NCI-H748 (cell line): ENCODE data around the gene PTPN2.
A peak's percentile ranks its signal among the peaks of the same experiment; 100 is the strongest.
"Not testable (repeated sequence)": the region's sequence is repeated elsewhere in the genome, so short reads cannot be mapped to it uniquely, and the experiment has no call there.

Source experiments
- DNase-seq: peaks from one replicate; lab custom pipeline; 2025; ENCODE audit not compliant: unreplicated experiment; lab: John Stamatoyannopoulos, UW

PTPN2 gene

DNA sequence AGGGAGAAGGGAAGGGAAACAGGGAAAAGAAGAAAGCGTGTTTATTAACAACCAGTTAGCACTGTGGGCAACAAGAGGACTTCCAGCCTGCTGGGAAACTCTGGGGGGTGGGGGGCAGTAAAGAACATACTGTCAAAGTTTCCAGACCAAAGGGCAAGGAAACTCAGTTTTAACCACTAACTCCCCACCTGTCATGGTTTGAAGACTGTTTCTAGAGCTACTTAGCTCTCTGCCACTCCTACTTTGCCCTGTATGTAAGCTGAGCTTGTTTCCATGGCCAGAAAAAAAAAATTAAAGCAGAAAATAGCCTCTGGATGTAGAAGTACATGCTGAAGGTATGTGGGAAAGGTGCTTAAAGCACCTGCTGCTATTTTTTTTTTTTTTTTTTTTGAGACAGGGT is 11.0 kb upstream of the PTPN2 start:
- DNase-seq = no peak

GRCh38 chr18:12891561-12891960 is 7.5 kb upstream of the PTPN2 start:
- DNase-seq = no peak

GRCh38 chr18:12890964-12891363 is 6.9 kb upstream of the PTPN2 start:
- no peak for DNase-seq

- peak; percentile 49 for DNase-seq
These were observed 2.6 kb upstream of the PTPN2 start for GRCh38 chr18:12886498-12887126.

DNA sequence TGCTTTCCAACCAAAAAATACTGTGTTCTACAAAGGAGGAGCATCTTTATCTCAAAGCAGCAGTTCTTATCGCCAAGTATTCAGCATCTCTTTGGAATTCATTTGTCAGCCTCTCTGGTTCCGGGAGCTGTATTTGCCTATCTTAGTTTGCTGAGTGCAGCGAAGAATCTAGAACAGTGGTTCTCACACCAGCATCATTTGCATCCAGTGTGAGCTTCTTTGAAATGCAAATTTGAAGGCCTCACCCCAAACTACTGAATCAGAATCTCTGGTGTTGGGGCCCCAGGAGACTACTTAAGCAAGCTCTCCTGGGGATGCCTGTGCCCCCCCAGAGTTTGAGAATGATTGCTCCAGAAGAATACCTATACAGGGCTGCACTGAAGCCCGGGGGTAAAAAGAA is 1.5 kb upstream of the PTPN2 start:
- DNase-seq = no peak

GRCh38 chr18:12884406-12885323 is 628 bp upstream of the PTPN2 start:
- DNase-seq = peak; percentile 49

GRCh38 chr18:12883372-12883683 is 709 bp downstream of the PTPN2 start:
- DNase-seq = peak; percentile 66

DNA sequence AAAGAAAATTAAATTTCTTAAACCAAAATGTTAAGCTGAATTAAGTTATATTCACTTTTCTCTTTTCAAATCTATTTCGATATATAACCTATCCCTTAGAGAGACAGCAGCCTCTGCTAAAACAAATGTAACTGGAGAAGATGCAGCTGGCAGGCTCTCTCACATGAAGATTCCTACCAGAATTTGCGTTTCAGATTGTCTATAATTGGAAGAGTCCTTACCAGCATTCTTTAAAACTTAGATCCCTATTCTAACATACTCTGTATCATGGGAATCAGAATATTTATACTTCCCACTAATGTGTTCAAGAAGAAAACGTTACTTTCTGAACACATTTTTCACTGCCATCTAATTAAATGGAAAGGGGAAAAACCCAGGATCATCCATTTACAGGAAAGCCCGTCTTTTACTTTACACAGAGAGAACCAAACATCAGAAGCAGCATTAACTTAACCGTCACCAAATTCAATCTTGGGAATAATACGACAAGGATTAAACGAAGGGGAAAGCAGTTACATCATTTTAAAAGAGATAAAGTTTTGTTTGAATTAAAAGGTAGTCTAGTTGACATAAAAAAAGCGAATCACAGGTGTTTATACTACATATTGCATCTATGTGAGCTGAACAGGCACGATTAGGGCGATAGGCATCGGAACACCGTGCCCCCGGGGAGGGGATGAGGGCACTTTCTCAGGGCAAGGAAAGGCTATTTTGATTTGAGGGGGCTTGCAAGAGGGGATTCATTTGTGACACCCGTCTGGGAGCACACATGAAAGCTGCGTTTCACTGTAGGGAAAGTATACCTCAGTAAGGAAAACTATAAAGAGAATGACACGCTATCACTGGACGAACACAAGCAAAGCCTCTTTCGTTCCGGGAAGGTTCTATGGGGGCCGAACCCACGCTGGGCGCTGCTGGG is 1.3 kb downstream of the PTPN2 start:
- DNase-seq = peak; percentile 39

DNA sequence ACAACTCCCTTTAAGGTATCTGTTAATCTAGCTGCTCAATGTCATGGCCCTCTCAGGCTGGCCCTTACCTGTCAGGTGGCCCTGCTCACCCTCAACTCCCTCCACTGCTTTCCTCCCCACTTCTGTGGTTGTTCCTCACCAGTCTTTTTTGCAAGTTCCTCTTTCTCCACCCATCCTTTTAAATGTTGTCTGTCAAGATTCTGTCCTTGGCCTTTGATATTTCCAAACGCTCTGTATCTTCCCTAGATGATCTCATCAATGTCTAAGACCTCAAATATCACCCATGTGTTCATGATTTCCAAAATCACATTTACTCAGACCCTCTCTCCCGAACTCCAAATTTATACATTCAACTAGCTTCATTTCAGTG is 3.5 kb downstream of the PTPN2 start:
- no peak for DNase-seq

GRCh38 chr18:12879840-12880540 is 4.0 kb downstream of the PTPN2 start:
- no peak for DNase-seq

DNA sequence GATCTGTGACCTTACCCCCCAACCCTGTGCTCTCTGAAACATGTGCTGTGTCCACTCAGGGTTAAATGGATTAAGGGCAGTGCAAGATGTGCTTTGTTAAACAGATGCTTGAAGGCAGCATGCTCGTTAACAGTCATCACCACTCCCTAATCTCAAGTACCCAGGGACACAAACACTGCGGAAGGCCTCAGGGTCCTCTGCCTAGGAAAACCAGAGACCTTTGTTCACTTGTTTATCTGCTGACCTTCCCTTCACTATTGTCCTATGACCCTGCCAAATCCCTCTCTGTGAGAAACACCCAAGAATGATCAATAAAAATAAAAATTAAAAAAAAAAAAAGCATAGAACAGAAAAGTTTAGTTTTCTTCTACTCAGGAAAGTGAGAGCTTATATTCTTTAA is 9.0 kb downstream of the PTPN2 start:
- not testable (repeated sequence) for DNase-seq

GRCh38 chr18:12873961-12874567 is 10.0 kb downstream of the PTPN2 start:
- not testable (repeated sequence) for DNase-seq

DNA sequence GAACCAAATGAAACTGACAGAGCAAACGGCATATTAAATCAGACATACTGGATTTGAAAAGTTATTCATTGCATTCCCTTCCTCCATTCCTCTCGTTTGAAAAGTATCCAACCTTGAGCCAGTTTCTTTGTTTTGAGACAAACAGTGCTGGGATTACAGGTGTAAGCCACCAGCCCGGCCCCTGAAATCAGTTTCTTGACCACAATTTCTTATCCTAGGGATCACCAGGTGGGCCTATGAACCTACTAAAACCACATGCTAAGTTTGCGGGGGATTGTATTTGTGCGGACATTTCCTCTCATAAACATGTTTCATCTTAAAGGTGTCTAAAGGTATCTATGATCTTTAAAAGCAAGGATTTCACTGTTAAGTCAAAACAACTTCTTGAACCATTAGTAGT is 11.6 kb downstream of the PTPN2 start:
- DNase-seq = no peak

DNA sequence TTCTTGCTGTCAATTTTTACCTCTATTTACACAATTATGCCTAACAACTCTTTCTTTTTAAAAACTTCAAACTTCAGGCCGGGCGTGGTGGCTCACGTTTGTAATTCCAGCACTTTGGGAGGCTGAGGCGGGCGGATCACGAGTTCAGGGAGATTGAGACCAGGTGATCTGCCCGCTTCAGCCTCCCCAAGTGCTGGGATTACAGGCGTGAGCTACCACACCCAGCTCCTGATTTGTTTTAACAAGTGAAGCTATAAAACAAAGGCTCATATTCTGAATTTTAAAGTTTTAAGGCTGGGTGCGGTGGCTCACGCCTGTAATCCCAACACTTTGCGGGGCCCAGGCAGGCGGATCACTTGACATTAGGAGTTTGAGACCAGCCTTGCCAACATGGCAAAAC is 15.5 kb downstream of the PTPN2 start:
- no peak for DNase-seq

DNA sequence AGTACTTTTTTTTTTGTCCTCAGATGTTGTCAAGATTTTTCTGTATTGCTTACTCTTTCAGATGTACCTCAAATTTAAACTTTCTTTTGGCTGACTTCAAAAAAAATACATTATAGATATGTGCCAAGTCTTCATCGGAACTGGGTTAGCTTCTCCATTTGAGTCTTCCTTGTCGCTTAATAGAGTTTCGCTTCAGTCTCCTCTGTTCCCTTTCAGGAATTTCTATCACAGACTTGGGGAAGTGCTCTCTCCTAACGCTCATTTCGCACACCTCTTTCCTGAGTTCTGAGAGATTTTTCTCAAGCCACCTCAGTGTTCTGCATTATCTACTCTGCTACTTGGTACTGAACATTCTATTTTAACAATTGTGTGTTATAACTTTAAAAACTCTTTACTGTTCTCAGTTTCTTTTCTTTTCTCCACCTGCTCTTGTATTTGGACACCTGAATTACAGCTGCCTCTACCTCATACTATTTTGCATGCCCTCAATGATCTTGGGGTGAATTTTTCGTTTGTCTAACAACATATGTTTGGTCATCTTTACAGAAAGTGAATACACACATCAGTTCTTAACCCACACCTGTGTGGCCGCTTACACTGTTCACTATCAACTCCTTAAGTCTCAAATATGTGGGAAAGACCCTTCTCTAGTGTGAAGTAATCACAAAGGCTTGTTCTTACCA is 16.5 kb downstream of the PTPN2 start:
- no peak for DNase-seq

DNA sequence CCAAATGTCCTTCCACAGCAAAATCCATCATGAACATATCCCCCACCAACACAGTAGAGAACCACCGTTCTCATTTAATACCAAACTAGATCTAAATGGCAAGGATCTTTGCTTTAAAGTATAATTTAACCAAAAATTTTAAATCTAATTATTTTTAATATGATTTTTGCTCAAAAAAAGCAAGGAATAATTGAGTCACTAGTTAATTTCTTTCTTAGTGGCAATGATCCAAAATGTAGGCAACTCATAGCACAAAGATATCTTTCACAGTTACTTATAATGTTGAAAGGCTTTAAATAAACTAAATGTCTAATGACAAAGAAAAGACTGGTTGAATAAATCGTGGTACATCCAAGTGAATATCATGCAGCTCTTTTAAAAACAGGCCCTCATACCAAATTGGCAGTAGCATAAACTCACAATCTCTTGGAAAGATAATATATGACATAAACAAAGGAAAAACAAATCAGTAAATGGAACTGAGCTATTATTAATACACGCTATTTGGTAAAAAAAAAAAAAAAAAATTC is 20.3 kb downstream of the PTPN2 start:
- no peak for DNase-seq

DNA sequence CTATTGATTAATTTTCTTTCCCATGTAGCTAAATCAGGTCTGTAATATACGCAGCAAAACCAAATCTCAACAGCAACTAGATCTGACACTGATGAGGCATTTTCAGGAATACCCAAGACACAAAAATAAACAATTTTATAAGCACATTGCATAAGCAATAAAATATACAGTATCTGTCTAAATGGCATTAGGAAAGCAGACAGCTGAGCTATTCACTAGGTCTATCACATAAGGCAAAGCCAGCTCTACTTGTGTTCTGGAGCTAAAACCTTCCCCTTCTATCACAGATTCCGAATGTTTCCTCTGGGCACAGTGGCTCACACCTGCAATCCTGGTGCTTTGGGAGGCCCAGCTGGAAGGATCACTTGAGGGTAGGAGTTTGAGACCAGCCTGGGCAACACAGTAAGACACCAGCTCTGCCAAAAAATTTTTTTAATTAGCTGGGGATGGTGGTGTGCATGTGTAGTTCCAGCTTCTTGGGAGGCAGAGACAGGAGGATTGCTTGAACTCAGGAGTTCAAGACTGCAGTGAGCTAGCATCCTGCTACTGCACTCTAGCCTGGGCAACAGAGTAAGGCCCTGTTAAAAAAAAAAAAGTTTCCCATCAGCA is 21.1 kb downstream of the PTPN2 start:
- no peak for DNase-seq

DNA sequence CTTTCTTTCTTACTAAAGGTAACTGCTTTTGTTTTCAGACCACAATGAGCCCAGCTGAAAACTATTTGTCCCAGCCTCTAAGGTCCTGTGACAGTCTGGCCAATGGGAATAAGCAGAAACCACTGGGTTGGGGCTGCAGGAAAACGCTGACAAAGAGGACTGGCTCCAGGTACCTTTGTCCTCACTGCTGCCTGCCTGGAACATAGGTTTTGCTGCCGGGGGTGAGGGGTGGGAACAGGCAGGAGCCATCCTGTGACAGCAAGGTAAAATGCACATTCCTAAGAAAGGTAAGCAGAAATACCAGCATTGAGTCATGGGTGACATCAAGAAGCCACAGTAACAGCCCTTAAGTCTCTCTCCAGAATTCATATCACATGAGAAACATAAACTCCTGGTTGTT is 21.6 kb downstream of the PTPN2 start:
- DNase-seq = peak; percentile 24

- DNase-seq = peak; percentile 70
These were observed 22.4 kb downstream of the PTPN2 start for GRCh38 chr18:12861637-12862036.
